Dendritic cell treated with granulocyte-macrophage colony-stimulating factor and Interleukin-4, amounts not matched to agents 40 ng/mL and 50 ng/mL, for 4 days (primary cell): Measurements from ENCODE around the gene BBS10.
"Not testable (repeated sequence)": the region's sequence is repeated elsewhere in the genome, so short reads cannot be mapped to it uniquely, and the experiment has no call there.

Experiments used
- H3K27ac Mint-ChIP-seq: one replicate; pipeline ENCODE4 v1.8.0; 2022; ENCODE audit warnings: mild to moderate bottlenecking, mixed read lengths
- H3K27me3 Mint-ChIP-seq: one replicate; pipeline ENCODE4 v1.8.0; 2022; ENCODE audit warnings: mild to moderate bottlenecking, mixed read lengths
- H3K36me3 Mint-ChIP-seq: one replicate; pipeline ENCODE4 v1.8.0; 2022; ENCODE audit warnings: low read depth, mixed read lengths
- H3K4me1 Mint-ChIP-seq: one replicate; pipeline ENCODE4 v1.8.0; 2022; ENCODE audit warnings: low read depth, mixed read lengths
- H3K4me3 Mint-ChIP-seq: one replicate; pipeline ENCODE4 v1.8.0; 2022; ENCODE audit warnings: mild to moderate bottlenecking, moderate library complexity, mixed read lengths
- H3K9me3 Mint-ChIP-seq: one replicate; pipeline ENCODE4 v1.8.0; 2022; ENCODE audit warnings: mixed read lengths
- intact Hi-C: fragments of 100-400 bp; cut with micrococcal nuclease; formaldehyde crosslinking; loops from one replicate; pipeline ENCODE4 v1.15.0; 2022

BBS10 gene

GRCh38 chr12:76348079-76348901 is at the start of gene BBS10:
TSS of gene BBS10 (minus strand) at chr12:76348415. CDS start at chr12:76348358, 57 bp downstream.
- H3K27me3 Mint-ChIP-seq = no peaks in the 10 kb centered on the region
- H3K4me1 Mint-ChIP-seq = peaks cover 20% of the 10 kb centered on the region
- no peaks in the 10 kb centered on the region for H3K9me3 Mint-ChIP-seq
- H3K27ac Mint-ChIP-seq = peak within 1 kb of the TSS; percentile 96
- intact Hi-C loops = loop anchor here (1.0 to 10.0 kb wide), 6 partner anchors 176 to 836 kb away; partner anchors contain the start of genes KRR1, NAP1L1 and OSBPL8
- peak within 1 kb of the TSS; percentile 86 for H3K4me3 Mint-ChIP-seq
- peaks cover 10% of the 10 kb centered on the region for H3K36me3 Mint-ChIP-seq

GRCh38 chr12:76391461-76391860 is 43.2 kb upstream of the BBS10 start:
- intact Hi-C loops = no loop called here
- no peak overlapping the region for H3K27ac Mint-ChIP-seq
- H3K4me3 Mint-ChIP-seq = no peak overlapping the region
- no peaks in the 10 kb centered on the region for H3K27me3 Mint-ChIP-seq
- no peaks in the 10 kb centered on the region for H3K4me1 Mint-ChIP-seq
- no peaks in the 10 kb centered on the region for H3K9me3 Mint-ChIP-seq
- peaks cover 74% of the 10 kb centered on the region for H3K36me3 Mint-ChIP-seq

DNA sequence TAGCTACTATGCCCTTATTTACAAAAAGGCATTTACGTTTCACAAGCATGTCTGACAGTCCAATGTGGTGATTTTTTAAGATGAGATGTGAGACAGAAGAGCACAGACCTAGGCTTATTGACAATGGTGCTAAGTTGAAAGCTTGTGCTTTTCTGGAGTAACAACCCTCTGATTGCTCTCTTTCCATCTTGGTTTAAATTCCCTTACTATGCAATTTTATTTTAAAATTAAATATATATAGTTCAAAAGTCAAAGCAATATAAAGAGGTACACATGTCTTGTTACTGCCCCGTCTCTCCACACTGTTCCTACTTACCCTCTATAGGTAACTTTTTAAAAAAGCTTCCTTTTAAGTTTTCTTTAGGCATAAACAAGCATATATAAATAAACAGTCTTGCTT is 39.4 kb upstream of the BBS10 start:
- H3K4me3 Mint-ChIP-seq = no peak overlapping the region
- peaks cover 88% of the 10 kb centered on the region for H3K36me3 Mint-ChIP-seq
- no peak overlapping the region for H3K27ac Mint-ChIP-seq
- no peaks in the 10 kb centered on the region for H3K27me3 Mint-ChIP-seq
- H3K9me3 Mint-ChIP-seq = no peaks in the 10 kb centered on the region
- intact Hi-C loops = loop anchor here (10.0 kb wide), 1 partner anchor 197 kb away; no protein-coding TSS in a partner anchor
- no peaks in the 10 kb centered on the region for H3K4me1 Mint-ChIP-seq

DNA sequence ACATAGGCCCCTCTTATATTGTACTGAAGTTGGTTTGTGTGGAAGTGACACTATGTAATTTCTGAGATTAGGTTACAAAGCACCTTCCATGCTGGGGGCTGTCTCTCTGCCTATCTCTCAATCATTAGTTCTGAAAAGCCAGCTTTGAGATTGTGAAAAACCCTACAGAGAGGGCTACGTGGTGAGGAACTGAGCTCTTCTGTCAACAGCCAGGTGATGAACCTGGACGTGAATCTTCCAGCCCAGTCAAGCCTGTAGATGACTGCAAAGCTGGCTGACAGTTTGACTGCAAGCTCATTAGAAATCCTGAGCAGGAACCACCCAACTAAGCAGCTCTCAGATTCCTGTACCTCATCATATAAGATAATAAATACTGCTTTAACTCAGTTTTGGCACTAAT is 36.3 kb upstream of the BBS10 start:
- intact Hi-C loops = loop anchor here (10.0 kb wide), 1 partner anchor 200 kb away; no protein-coding TSS in a partner anchor
- Mint-ChIP-seq H3K27ac (no peak overlapping the region), H3K27me3 (no peaks in the 10 kb centered on the region), H3K36me3 (peaks cover 77% of the 10 kb centered on the region), H3K4me1 (peaks cover under 1% of the 10 kb centered on the region), H3K9me3 (no peaks in the 10 kb centered on the region), H3K4me3 (no peak overlapping the region)

DNA sequence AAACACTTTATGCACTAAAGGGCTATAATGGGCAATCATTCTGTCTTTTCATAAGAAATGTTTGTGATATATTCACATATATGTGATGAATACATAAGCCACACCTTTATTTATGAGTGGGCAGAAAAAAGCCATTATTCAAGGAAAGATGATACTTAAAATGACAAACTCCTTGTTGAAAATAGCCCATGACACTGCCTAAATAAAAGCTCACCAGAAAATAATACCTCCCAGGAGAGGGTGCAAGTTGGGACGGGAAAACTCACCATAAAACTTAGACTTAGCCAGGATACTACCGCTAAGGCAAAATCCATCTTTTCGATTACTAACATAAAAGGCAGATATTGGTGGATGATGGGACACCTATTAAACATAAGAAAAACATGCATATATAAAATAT is 35.8 kb upstream of the BBS10 start:
- Mint-ChIP-seq H3K4me1 (peaks cover 5% of the 10 kb centered on the region), H3K27me3 (no peaks in the 10 kb centered on the region), H3K27ac (no peak overlapping the region), H3K36me3 (peaks cover 75% of the 10 kb centered on the region), H3K4me3 (no peak overlapping the region), H3K9me3 (no peaks in the 10 kb centered on the region)
- intact Hi-C loops = loop anchor here (10.0 kb wide), 1 partner anchor 201 kb away; no protein-coding TSS in a partner anchor

DNA sequence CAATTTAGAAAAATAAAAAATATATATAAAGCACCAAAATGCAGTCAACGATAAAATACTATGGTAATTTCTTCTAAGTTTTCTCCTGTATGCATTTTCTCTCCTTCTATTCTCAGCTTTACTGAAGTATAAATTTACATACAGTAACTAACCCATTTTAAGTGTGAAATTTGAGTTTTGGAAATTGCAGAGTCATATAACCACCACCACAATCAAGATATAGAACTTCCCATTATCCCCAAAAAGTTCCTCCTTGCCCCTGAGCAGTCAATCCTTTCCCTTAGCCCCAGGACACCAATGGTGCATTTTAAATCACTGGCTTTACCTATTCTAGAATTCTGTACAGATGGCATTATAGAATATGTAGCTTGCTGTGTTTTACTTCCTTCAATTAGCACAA is 31.0 kb upstream of the BBS10 start:
- Mint-ChIP-seq H3K27me3 (no peaks in the 10 kb centered on the region), H3K9me3 (no peaks in the 10 kb centered on the region), H3K36me3 (peaks cover 79% of the 10 kb centered on the region), H3K27ac (no peak overlapping the region), H3K4me1 (peaks cover 5% of the 10 kb centered on the region), H3K4me3 (no peak overlapping the region)
- intact Hi-C loops = no loop called here

GRCh38 chr12:76376876-76377275 is 28.7 kb upstream of the BBS10 start:
- H3K4me1 Mint-ChIP-seq, H3K4me3 Mint-ChIP-seq, H3K27me3 Mint-ChIP-seq, intact Hi-C loops, H3K27ac Mint-ChIP-seq, H3K9me3 Mint-ChIP-seq: not testable (repeated sequence)
- peaks cover 70% of the 10 kb centered on the region for H3K36me3 Mint-ChIP-seq

- no peak overlapping the region for H3K4me3 Mint-ChIP-seq
- peaks cover 67% of the 10 kb centered on the region for H3K36me3 Mint-ChIP-seq
- intact Hi-C loops = no loop called here
- H3K4me1 Mint-ChIP-seq = peaks cover 5% of the 10 kb centered on the region
- H3K27me3 Mint-ChIP-seq = no peaks in the 10 kb centered on the region
- H3K27ac Mint-ChIP-seq = no peak overlapping the region
- no peaks in the 10 kb centered on the region for H3K9me3 Mint-ChIP-seq
These were observed 27.7 kb upstream of the BBS10 start for GRCh38 chr12:76375939-76376338.

DNA sequence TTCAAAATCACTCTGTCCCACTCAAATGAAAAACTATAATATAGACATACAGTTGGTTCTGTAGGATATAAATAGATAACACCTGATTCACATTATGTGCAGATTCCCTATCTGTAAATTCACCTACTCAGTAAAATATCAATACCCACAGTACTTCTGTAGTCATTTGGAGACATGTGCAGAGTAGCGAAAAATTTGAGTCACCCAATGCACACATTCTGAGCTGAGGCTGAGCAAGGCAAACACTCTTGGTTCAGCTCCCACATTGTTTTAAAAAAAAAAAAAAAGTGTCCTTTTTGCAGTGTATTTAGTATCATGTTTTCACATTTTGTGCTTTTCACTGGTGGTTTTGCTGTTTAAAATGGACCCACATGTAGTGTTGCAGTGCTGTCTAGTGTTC is 27.3 kb upstream of the BBS10 start:
- Mint-ChIP-seq H3K27me3 (no peaks in the 10 kb centered on the region), H3K4me3 (no peak overlapping the region), H3K4me1 (peaks cover 5% of the 10 kb centered on the region), H3K27ac (no peak overlapping the region), H3K36me3 (peaks cover 67% of the 10 kb centered on the region), H3K9me3 (no peaks in the 10 kb centered on the region)
- intact Hi-C loops = no loop called here

DNA sequence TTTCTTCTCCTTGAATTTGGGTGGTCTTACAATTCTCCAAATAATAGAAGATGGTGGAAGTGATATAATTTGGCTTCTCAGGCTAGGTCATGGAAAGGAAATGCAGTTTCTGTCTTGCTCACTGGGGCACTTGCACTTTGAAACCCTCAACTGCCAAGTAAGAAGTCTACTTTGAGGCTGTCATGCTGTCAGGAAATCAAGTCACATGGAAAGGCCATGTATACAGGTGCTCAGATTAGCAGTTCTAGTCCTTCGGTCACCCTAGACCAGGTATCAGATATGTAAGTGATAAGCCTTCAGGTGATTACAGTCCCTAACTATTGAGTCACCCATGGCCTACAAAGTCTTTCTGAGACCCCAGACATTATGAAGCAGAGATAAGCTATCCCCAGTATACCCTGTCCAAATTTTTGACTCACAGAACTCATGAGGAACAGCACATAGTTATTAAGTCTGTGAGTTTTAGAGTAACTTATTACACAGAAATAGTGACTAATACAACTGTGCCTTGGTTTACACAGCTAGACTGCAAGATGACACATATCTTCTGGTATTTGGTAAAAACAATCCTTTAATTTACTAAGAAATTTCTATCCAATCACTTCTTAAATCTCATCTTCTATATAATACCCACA is 26.3 kb upstream of the BBS10 start:
- H3K4me3 Mint-ChIP-seq = no peak overlapping the region
- peaks cover 4% of the 10 kb centered on the region for H3K4me1 Mint-ChIP-seq
- intact Hi-C loops = no loop called here
- H3K27me3 Mint-ChIP-seq = no peaks in the 10 kb centered on the region
- no peak overlapping the region for H3K27ac Mint-ChIP-seq
- H3K9me3 Mint-ChIP-seq = no peaks in the 10 kb centered on the region
- H3K36me3 Mint-ChIP-seq = peaks cover 69% of the 10 kb centered on the region

- intact Hi-C loops = no loop called here
- Mint-ChIP-seq H3K9me3 (no peaks in the 10 kb centered on the region), H3K27ac (no peak overlapping the region), H3K36me3 (peaks cover 75% of the 10 kb centered on the region), H3K4me3 (no peak overlapping the region), H3K4me1 (no peaks in the 10 kb centered on the region), H3K27me3 (no peaks in the 10 kb centered on the region)
These were observed 20.0 kb upstream of the BBS10 start for GRCh38 chr12:76368230-76368629.

DNA sequence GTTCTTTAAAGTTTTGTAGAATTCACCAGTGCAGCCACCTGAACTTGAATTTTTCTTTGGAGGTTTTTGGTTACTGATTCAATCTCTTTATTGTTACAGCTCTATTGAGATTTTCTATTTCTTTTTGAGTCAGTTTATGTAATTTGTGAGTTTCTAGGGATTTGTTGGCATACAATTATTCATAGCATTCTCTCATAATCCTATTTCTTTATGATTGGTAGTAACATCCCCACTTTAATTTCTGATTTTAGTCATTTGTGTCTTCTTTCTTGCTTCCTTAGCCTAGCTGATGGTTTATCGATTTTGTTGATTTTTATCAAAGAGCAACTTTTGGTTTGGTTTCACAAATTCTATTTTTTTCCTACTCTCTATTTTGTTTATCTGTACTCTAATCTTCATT is 17.9 kb upstream of the BBS10 start:
- no peaks in the 10 kb centered on the region for H3K9me3 Mint-ChIP-seq
- H3K36me3 Mint-ChIP-seq = peaks cover 73% of the 10 kb centered on the region
- no peak overlapping the region for H3K4me3 Mint-ChIP-seq
- peaks cover 5% of the 10 kb centered on the region for H3K4me1 Mint-ChIP-seq
- intact Hi-C loops = no loop called here
- H3K27me3 Mint-ChIP-seq = no peaks in the 10 kb centered on the region
- no peak overlapping the region for H3K27ac Mint-ChIP-seq

GRCh38 chr12:76364131-76364530 is 15.9 kb upstream of the BBS10 start:
- peaks cover 83% of the 10 kb centered on the region for H3K36me3 Mint-ChIP-seq
- intact Hi-C loops, H3K27me3 Mint-ChIP-seq, H3K4me1 Mint-ChIP-seq, H3K4me3 Mint-ChIP-seq, H3K9me3 Mint-ChIP-seq, H3K27ac Mint-ChIP-seq: not testable (repeated sequence)

- intact Hi-C loops = no loop called here
- Mint-ChIP-seq H3K36me3 (peaks cover 79% of the 10 kb centered on the region), H3K9me3 (no peaks in the 10 kb centered on the region), H3K27ac (no peak overlapping the region), H3K27me3 (no peaks in the 10 kb centered on the region), H3K4me1 (peaks cover 5% of the 10 kb centered on the region), H3K4me3 (no peak overlapping the region)
These were observed 12.1 kb upstream of the BBS10 start for GRCh38 chr12:76360316-76360715.
